A549 (cell line): Measurements from ENCODE around the gene GPR52.

Source experiments
- KDM5A ChIP-seq: fragments of 200-600 bp; sonication (generic); IDR thresholded peaks from 2 replicates; pipeline ENCODE4 v1.6.1; 2016; ENCODE audit warnings: antibody characterized with exemption, mild to moderate bottlenecking
- RARB ChIP-seq: fragments of 250-450 bp; sonication (Bioruptor Pico); IDR thresholded peaks from 2 replicates; pipeline ENCODE4 v1.8.0; 2021; ENCODE audit warnings: mild to moderate bottlenecking, moderate library complexity
- TF ChIP-seq, protein P1 (sequence below): IDR thresholded peaks from 2 replicates; pipeline ENCODE4 v1.6.1; 2012; ENCODE audit warnings: low read depth, borderline replicate concordance

DNA sequence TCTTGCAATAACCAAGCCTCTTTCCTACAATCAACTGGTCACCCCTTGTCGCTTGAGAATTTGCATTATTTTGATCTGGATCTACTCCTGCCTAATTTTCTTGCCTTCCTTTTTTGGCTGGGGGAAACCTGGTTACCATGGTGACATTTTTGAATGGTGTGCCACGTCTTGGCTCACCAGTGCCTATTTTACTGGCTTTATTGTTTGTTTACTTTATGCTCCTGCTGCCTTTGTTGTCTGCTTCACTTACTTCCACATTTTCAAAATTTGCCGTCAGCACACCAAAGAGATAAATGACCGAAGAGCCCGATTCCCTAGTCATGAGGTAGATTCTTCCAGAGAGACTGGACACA, 743 bp downstream of the GPR52 start:
- TF ChIP-seq RARB (no peak), KDM5A (no peak)
- TF ChIP-seq, protein P1, sequence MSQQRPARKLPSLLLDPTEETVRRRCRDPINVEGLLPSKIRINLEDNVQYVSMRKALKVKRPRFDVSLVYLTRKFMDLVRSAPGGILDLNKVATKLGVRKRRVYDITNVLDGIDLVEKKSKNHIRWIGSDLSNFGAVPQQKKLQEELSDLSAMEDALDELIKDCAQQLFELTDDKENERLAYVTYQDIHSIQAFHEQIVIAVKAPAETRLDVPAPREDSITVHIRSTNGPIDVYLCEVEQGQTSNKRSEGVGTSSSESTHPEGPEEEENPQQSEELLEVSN: no peak
